HepG2 (cell line): ENCODE measurements around the gene GLRA1. TPM values are rescaled to one million over a fixed set of nuclear protein-coding genes. Genes with fewer than 3 reads are reported as not detected.

ENCODE experiments used
- ATAC-seq: fragments of 200-7000 bp; cut with Tn5 transposase; 3 replicates; pipeline ENCODE4 v1.9.1; 2020; ENCODE audit warnings: mild to moderate bottlenecking, moderate library complexity
- BruUV-seq: library from RNA; stranded (reverse); fragments of 400-500 nt; replicated peaks from 2 replicates; lab custom pipeline; 2021; lab: Mats Ljungman, UMichigan
- CTCF ChIA-PET: fragments of 300-600 bp; formaldehyde crosslinking; extraction: SDS; loops from one replicate; lab custom pipeline; 2021; ENCODE audit warnings: low total read pairs, inconsistent platforms, low intra/inter-chr PET ratio; lab: Yijun Ruan, JAX
- POLR2A ChIA-PET: fragments of 350-600 bp; sonication (Branson Sonifier 250); formaldehyde crosslinking; loops from one replicate; lab custom pipeline; 2020; ENCODE audit warnings: antibody characterized with exemption, inconsistent platforms; lab: Yijun Ruan, JAX
- DNase-seq: peaks from one replicate; pipeline ENCODE4 v3.0.0-alpha.2; 2015; ENCODE audit warnings: low spot score
- FAIRE-seq: peaks from 3 replicates; lab custom pipeline; 2011; peaks lifted over from hg19 to GRCh38; lab: Jason Lieb, UNC
- H2AFZ ChIP-seq: one replicate; pipeline ENCODE4 v1.6.1; 2011; ENCODE audit warnings: low read length, inconsistent platforms
- H3K27ac ChIP-seq: fragments of 300-600 bp; 3 replicates; pipeline ENCODE4 v1.8.0; 2011; ENCODE audit warnings: mixed run types, mild to moderate bottlenecking, mixed read lengths, low read length, inconsistent platforms; ENCODE audit not compliant: insufficient read depth; ENCODE audit errors: extremely low read length
- H3K27me3 ChIP-seq, 2 experiments: fragments of 200-600 bp in 1 of 2; 2 replicates in 1 of 2; 3 replicates in 1 of 2; pipeline versions ENCODE4 v1.6.0 to v1.8.0; 2011; ENCODE audit warnings: low read length in 2 of 2, mild to moderate bottlenecking in 2 of 2, moderate library complexity in 2 of 2, inconsistent platforms in 1 of 2; ENCODE audit not compliant: insufficient read depth in 2 of 2, control insufficient read depth in 1 of 2
- H3K36me3 ChIP-seq, 2 experiments: fragments of 200-600 bp in 1 of 2; replicated peaks in 1 of 2; 2 replicates in 1 of 2; 3 replicates in 1 of 2; pipeline versions ENCODE4 v1.5.1 to v1.8.0; 2011; ENCODE audit warnings: low read length in 2 of 2, inconsistent platforms in 1 of 2; ENCODE audit not compliant: insufficient read depth in 2 of 2, control insufficient read depth in 1 of 2
- H3K4me1 ChIP-seq: 2 replicates; pipeline ENCODE4 v1.5.1; 2012; ENCODE audit warnings: low read length, inconsistent platforms; ENCODE audit not compliant: insufficient read depth
- H3K4me2 ChIP-seq: 2 replicates; pipeline ENCODE4 v1.6.0; 2011; ENCODE audit warnings: low read depth, low read length, inconsistent platforms
- H3K4me3 ChIP-seq, 3 experiments: fragments of 200-600 bp in 1 of 3; sonication (generic), shearing (Covaris generic) in 1 of 3; replicated peaks in 1 of 3; 2 replicates each; pipeline ENCODE4 v1.5.1; 2011 to 2016; ENCODE audit warnings: low read length in 3 of 3, inconsistent platforms in 2 of 3, low read depth in 2 of 3, mild to moderate bottlenecking in 2 of 3, control low read depth in 1 of 3, mixed read lengths in 1 of 3; ENCODE audit not compliant: insufficient read depth in 1 of 3
- H3K79me2 ChIP-seq: one replicate; pipeline ENCODE4 v1.6.1; 2011; ENCODE audit warnings: low read length, inconsistent platforms; ENCODE audit not compliant: insufficient read depth
- H3K9ac ChIP-seq: 2 replicates; pipeline ENCODE4 v1.6.0; 2011; ENCODE audit warnings: mild to moderate bottlenecking, low read depth, low read length, inconsistent platforms; ENCODE audit not compliant: insufficient read depth
- H3K9me3 ChIP-seq: 2 replicates; pipeline ENCODE4 v1.5.1; 2012; ENCODE audit warnings: mild to moderate bottlenecking, low read length
- H4K20me1 ChIP-seq: 2 replicates; pipeline ENCODE4 v1.6.0; 2011; ENCODE audit warnings: inconsistent platforms, mild to moderate bottlenecking, low read length, moderate library complexity; ENCODE audit not compliant: insufficient read depth
- ARID3A ChIP-seq: IDR thresholded peaks from 2 replicates; pipeline ENCODE4 v1.6.1; 2012; ENCODE audit warnings: low read depth, low read length, improper control_type of control experiment
- EP300 ChIP-seq, 3 experiments: sonication (generic) in 1 of 3; formaldehyde crosslinking in 1 of 3; IDR thresholded peaks; 2 replicates each; pipeline versions ENCODE4 v1.5.1 to v1.6.1; 2011 to 2020; ENCODE audit warnings: low read depth in 2 of 3, low read length in 2 of 3, borderline replicate concordance in 1 of 3, improper control_type of control experiment in 1 of 3, mild to moderate bottlenecking in 1 of 3, missing genetic modification reagents in 1 of 3, moderate library complexity in 1 of 3
- ERF ChIP-seq: IDR thresholded peaks from 2 replicates; pipeline ENCODE4 v1.6.1; 2018; ENCODE audit warnings: missing biosample characterization, missing genetic modification reagents
- KAT8 ChIP-seq: IDR thresholded peaks from 2 replicates; pipeline ENCODE4 v1.6.1; 2016; ENCODE audit warnings: missing genetic modification reagents, missing compliant biosample characterization
- MAFK ChIP-seq, 2 experiments: IDR thresholded peaks in 1 of 2; conservative IDR thresholded peaks in 1 of 2; 2 replicates each; pipeline ENCODE4 v1.6.1; 2011; ENCODE audit warnings: improper control_type of control experiment in 2 of 2, low read length in 2 of 2
- MIXL1 ChIP-seq: IDR thresholded peaks from 2 replicates; pipeline ENCODE4 v1.6.1; 2016
- RAD21 ChIP-seq: fragments of 450-650 bp; formaldehyde crosslinking; IDR thresholded peaks from 2 replicates; pipeline ENCODE4 v1.5.0; 2020; ENCODE audit warnings: mild to moderate bottlenecking
- RBM22 ChIP-seq: fragments of 200-400 bp; formaldehyde crosslinking; optimal IDR thresholded peaks from 2 replicates; pipeline ENCODE3; 2017; ENCODE audit warnings: mild to moderate bottlenecking, low read length, moderate library complexity
- SMC3 ChIP-seq: IDR thresholded peaks from 2 replicates; pipeline ENCODE4 v1.6.1; 2011; ENCODE audit warnings: low read length, improper control_type of control experiment
- STAG1 ChIP-seq: sonication (generic); formaldehyde crosslinking; IDR thresholded peaks from 2 replicates; pipeline ENCODE4 v1.4.0; 2020; ENCODE audit warnings: missing genetic modification reagents
- TEAD3 ChIP-seq: optimal IDR thresholded peaks from 2 replicates; pipeline ENCODE3; 2016; ENCODE audit warnings: borderline replicate concordance
- ZGPAT ChIP-seq: IDR thresholded peaks from 2 replicates; pipeline ENCODE4 v1.6.1; 2016; ENCODE audit warnings: mild to moderate bottlenecking
- ZNF331 ChIP-seq: sonication (generic); formaldehyde crosslinking; IDR thresholded peaks from 2 replicates; pipeline ENCODE4 v1.4.0; 2020; ENCODE audit warnings: missing genetic modification reagents
- ZNF547 ChIP-seq: sonication (generic); formaldehyde crosslinking; IDR thresholded peaks from 2 replicates; pipeline ENCODE4 v1.5.1; 2020; ENCODE audit warnings: mild to moderate bottlenecking, missing genetic modification reagents
- WGBS: methylation state at CpG from one replicate; pipeline ENCODE4 v1.1.6; 2017; ENCODE audit warnings: low lambda C conversion rate; 5-methylcytosine and 5-hydroxymethylcytosine counted together
- in situ Hi-C: cut with HindIII; loops from 2 replicates; pipeline ENCODE4 v1.10.0; 2017; ENCODE audit warnings: low pct_unique_long_range_greater_than_20kb; ENCODE audit not compliant: extremely low pct_ligation_motif_present
- intact Hi-C: fragments of 100-400 bp; cut with micrococcal nuclease; formaldehyde crosslinking; loops from one replicate; pipeline ENCODE4 v1.10.0; 2022; ENCODE audit not compliant: unreplicated experiment
- polyA plus RNA-seq, 8 experiments: library from polyadenylated mRNA; depleted of rRNA in 3 of 8; stranded (reverse) in 7 of 8; unstranded in 1 of 8; fragments of >200 nt; fragmentation: Illumina TruSeq in 4 of 8; extraction: Trizol in 4 of 8; gene quantifications; 2 replicates each; pipeline versions ENCODE4 v1.2.1 to v1.2.3, GENCODE V29; 2011 to 2016; ENCODE audit warnings: low read depth in 4 of 8, missing spikeins in 1 of 8, mixed read lengths in 1 of 8; ENCODE audit not compliant: insufficient read depth in 1 of 8
- total RNA-seq, 5 experiments: library from RNA; depleted of rRNA; stranded (reverse); fragments of >200 nt; fragmentation: Illumina TruSeq; extraction: Trizol; gene quantifications; 2 replicates each; pipeline ENCODE4 v1.2.3, GENCODE V29; 2016; ENCODE audit warnings: low read depth in 1 of 5

GLRA1 gene
- total and polyA plus RNA-seq, 2 of the 13 experiments (the other 11 are each of a cell fraction or from before 2014, with no cell fraction given), result not detected

DNA sequence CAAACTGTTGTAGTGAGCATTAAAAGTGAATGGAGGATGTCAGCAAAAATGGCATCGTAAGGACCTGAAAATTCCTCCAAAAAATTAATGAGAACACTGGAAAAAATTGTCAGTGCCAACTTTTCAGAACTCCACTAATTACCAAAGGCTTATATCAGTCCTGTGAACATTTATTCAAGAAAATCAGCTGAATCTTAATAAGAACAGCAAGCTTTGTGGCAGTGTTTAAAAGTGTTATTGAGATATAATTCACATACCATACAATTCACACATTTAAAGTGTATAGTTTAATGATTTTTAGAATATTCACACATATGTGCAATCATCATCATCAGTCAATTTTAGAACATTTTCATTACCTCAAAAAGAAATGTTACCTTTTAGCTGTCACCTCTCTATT lies 95.3 kb downstream of the GLRA1 start:
- Histone ChIP-seq H3K27ac (no peak overlapping the region), H3K9me3 (peaks cover 35% of the 10 kb centered on the region), H3K4me2 (no peak overlapping the region), H3K79me2 (no peaks in the 10 kb centered on the region), H3K27me3 (no peaks in the 10 kb centered on the region), H4K20me1 (no peaks in the 10 kb centered on the region), H3K9ac (no peak overlapping the region), H3K36me3 (peaks cover 0 to 1% of the 10 kb centered on the region in 2 experiments; a peak in 2 of 5 replicates), H3K4me1 (no peaks in the 10 kb centered on the region), H2AFZ (no peak overlapping the region), H3K4me3 (no peak overlapping the region)
- no peak for FAIRE-seq
- in situ Hi-C loops (loop anchor here (5.0 to 25.0 kb wide), 2 partner anchors 313 to 683 kb away; no protein-coding TSS in a partner anchor), intact Hi-C loops (loop anchor here (5.0 kb wide), 1 partner anchor 633 kb away; no protein-coding TSS in a partner anchor)
- CTCF ChIA-PET, result no interaction called here
- 0 out of 4 replicates have a peak, but pooled peaks of 1 of the 2 experiments have one; percentile 2 for TF ChIP-seq MAFK (conservative IDR thresholded peaks at IDR 0.05 in 1 of 2, IDR thresholded peaks at IDR 0.05 in 1 of 2; ENCODE audit: low read length in 2 of 2)
- TF ChIP-seq ZGPAT (CRISPR knock-in tag), result no peak
- ATAC-seq, result no peak
- POLR2A ChIA-PET, result no interaction called here
- no peak for DNase-seq
- WGBS, result 100% methylated on average over 1 of the region's 1 CpG
- no TSS peak for BruUV-seq

DNA sequence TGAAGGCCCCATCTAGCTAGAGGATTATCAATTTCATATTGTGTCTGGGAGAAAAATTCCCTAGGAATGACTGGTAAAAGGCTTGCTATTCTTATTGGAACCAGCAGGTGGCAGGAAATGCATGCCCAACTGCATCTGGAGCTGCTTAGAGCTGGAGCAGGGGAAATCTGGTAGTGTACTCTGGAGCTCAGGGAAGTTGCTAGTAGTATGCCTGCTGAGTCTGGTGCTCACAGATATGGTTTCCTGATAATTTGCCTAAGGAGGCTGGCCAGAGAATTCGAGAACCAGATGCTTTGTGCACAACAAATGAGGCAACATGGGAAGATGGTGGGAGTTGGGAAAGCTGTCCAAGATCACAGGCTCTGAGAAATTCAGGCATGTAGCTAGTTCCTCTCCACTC lies 99.2 kb downstream of the GLRA1 start:
- Histone ChIP-seq H3K79me2 (peaks cover 2% of the 10 kb centered on the region), H3K4me2 (no peak overlapping the region), H3K9me3 (no peaks in the 10 kb centered on the region; the same call in 1 of the 2 replicates), H3K27me3 (no peaks in the 10 kb centered on the region), H3K4me3 (no peak overlapping the region), H3K27ac (no peak overlapping the region), H3K9ac (no peak overlapping the region), H3K36me3 (peaks cover 0 to 1% of the 10 kb centered on the region in 2 experiments; a peak in 3 of 5 replicates), H3K4me1 (peaks cover 16% of the 10 kb centered on the region), H4K20me1 (no peaks in the 10 kb centered on the region), H2AFZ (no peak overlapping the region)
- intact Hi-C loops (loop anchor here (1.0 to 5.0 kb wide), 3 partner anchors 318 to 637 kb away; no protein-coding TSS in a partner anchor), in situ Hi-C loops (loop anchor here (5.0 to 25.0 kb wide), 2 partner anchors 317 to 687 kb away; no protein-coding TSS in a partner anchor)
- ChIA-PET CTCF (interaction anchor here (1.1 to 4.1 kb wide), 3 partner anchors 317 to 680 kb away, joined by 3 to 36 read pairs (median 3); no protein-coding TSS in a partner anchor), POLR2A (interaction anchor here (1.4 kb wide), 1 partner anchor 54 kb away, joined by 7 read pairs; the partner anchor contains the start of gene G3BP1)
- FAIRE-seq (peak; percentile 66), DNase-seq (peak; percentile 64), ATAC-seq (peak; percentile 61)
- BruUV-seq, result no TSS peak
- WGBS, result 10% methylated on average over 1 of the region's 1 CpG
- TF ChIP-seq ZNF547 (CRISPR knock-in tag) (no peak), ZNF331 (0 out of 2 replicates have a peak, but pooled peaks have one; percentile 18), TEAD3 (CRISPR knock-in tag) (peak; percentile 22), RBM22 (peak; percentile 47), STAG1 (CRISPR knock-in tag) (peak; percentile 86), EP300 (IDR thresholded peaks at IDR 0.05; ENCODE audit: low read depth in 2 of 2, low read length in 2 of 2) (no peak), EP300 (CRISPR knock-in tag; IDR thresholded peaks at IDR 0.05; ENCODE audit: borderline replicate concordance) (no peak), KAT8 (0 out of 2 replicates have a peak, but pooled peaks have one; percentile 27), MIXL1 (CRISPR knock-in tag) (0 out of 2 replicates have a peak, but pooled peaks have one; percentile 25), ARID3A (peak; percentile 36; the same call in 1 of the 2 replicates), ERF (CRISPR knock-in tag) (no peak), RAD21 (peak; percentile 80), SMC3 (peak; percentile 89)
